T47D (cell line): Measurements from ENCODE around the gene DTWD1.

Source experiments
- DNase-seq, 2 experiments: peaks; one replicate each; pipeline versions ENCODE4 v3.0.0 to v3.0.0-alpha.2; 2011 to 2012; ENCODE audit warnings: low read depth in 1 of 2, low spot score in 1 of 2
- JUND ChIP-seq: IDR thresholded peaks from 2 replicates; pipeline ENCODE4 v1.6.1; 2012; ENCODE audit warnings: low read depth
- in situ Hi-C: cut with HindIII; loops from 2 replicates; pipeline ENCODE4 v1.10.0; 2016; ENCODE audit warnings: low sequenced_read_pairs, low pct_unique_long_range_greater_than_20kb

DTWD1 gene

DNA sequence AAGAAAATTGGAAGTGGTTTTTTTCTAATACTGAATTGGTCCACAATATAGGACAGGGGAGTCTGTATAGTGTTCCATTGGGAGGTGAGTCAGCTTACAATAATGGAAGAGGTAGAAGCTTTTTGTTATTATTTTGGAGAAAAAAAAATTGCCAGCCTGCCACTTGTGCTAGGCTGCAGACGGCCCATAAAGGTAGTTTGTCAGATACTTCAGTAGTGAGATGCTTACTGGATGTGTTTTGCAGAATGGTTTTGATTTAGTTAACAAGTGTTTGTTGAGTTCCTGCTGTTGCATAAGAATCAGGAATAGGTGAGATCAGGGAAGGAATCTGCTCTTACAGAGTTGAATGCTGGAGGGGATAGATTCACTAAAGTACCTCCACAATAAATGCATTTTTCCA lies 1.0 kb downstream of the DTWD1 start:
- TF ChIP-seq JUND: no peak
- in situ Hi-C loops: no loop called here
- no peak for DNase-seq

- no peak for TF ChIP-seq JUND
- no peak for DNase-seq
- in situ Hi-C loops: no loop called here
Observed at GRCh38 chr15:49622561-49622960, 1.7 kb downstream of the DTWD1 start.

DNA sequence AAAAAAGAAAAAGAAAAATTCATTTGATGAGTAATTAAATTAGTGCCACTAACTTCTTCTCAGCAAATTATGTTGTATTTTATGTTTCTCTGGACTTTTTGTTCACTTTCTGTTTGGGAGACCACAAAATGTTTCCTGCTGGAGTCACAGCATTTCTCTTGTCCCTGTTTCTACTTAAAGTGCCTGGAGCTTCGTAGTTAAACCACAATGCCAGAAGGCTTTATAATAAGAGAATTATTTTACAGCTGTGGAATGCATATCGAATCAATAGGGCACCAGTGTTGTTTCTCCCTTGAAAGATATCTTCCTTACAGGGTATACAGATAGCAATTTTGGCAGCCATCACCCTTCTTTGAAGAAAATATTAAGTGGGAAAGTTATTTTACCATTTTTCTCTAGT lies 3.2 kb downstream of the DTWD1 start:
- in situ Hi-C loops: no loop called here
- TF ChIP-seq JUND: no peak
- DNase-seq: no peak

GRCh38 chr15:49625460-49626036 lies 4.7 kb downstream of the DTWD1 start:
- DNase-seq: no peak
- no peak for TF ChIP-seq JUND
- in situ Hi-C loops: no loop called here

GRCh38 chr15:49627407-49627877 lies 6.6 kb downstream of the DTWD1 start:
- in situ Hi-C loops: no loop called here
- no peak for TF ChIP-seq JUND
- DNase-seq: no peak

DNA sequence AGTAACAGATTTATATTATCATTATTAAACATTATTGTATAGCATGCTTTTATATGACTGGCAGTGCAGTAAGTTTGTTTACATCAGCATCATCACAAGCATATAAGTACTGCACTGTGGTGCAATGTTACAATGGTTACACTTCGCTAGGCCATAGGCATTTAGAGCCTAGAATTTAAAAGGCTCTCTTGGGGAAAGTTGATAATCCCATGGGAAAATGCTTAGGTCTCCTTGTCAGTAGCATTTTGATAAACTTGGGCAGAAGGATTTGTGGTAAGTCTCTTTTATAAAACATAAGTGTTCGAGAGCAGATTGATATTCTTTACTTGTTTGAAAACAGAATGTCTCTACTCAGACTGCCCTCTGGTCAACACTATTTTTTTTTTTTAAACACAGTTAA lies 7.5 kb downstream of the DTWD1 start:
- in situ Hi-C loops: no loop called here
- no peak for DNase-seq
- no peak for TF ChIP-seq JUND

DNA sequence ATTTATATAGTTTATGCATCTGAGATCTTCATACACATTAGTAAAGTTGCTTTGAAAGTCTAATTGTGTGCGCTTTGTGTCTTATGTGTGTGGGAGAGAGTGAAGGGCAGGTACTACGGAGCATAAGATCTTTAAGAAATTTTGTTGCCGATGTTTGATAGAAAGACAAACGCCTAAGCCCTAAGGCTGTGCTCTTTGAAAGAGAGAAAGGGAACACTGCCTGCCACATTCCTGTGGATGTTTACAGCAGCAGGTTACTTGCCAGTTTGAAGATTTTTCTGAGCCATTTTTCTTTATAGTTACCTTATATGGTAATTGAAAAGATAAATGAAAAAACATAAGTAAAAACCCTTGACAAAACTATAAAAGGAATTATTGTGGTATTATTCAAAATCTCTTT lies 17.0 kb downstream of the DTWD1 start:
- no peak for TF ChIP-seq JUND

DNA sequence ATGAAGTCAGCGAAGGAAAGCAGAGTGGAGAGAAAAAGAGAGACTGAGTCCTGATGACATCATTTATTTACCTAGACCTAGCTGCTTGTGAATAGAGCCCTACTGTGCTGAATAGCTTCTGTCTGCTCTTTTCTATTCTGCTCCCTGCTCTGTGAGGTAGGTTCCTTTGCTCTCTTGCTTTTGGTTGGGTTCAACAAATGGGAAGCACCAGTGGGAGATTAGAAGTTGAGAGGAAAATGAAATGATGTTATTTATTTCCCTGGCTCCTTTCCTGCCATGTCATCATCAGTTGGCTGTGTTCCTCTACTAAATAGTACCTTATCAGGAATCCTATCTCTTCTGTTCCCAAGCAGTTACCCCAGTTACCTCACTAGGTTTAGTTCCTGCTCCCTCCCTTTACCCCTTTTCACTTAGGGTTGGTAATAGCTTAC lies 23.5 kb downstream of the DTWD1 start:
- no peak for DNase-seq
- in situ Hi-C loops: no loop called here
- TF ChIP-seq JUND: no peak

More for the DNA sequence above, 17.0 kb downstream of the DTWD1 start:
- in situ Hi-C loops: no loop called here
- no peak for DNase-seq

- DNase-seq: no peak
- TF ChIP-seq JUND: no peak
- in situ Hi-C loops: no loop called here
Observed at GRCh38 chr15:49645277-49645676, 24.4 kb downstream of the DTWD1 start.

- in situ Hi-C loops: no loop called here
- TF ChIP-seq JUND: no peak
- no peak for DNase-seq
Observed at GRCh38 chr15:49645941-49646340, 25.1 kb downstream of the DTWD1 start.

DNA sequence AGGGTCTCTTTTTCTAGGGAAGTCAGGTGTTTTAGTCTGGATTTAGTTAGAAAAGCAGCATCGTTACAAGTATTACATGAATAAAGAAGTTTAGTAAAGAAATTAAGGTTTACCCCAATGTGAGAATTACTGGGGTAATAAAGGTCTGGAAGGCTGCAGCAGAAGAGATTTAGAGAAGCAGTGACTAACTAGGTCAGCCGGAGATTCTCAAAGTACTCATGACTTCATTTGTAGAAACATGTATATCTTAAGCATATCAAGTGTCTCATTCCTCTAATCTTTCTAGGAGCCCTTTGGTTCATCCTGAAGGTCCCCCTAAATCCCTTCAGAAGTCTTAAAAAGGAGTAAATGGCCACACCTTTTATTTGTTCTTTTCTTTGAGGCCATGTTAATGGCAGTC lies 26.0 kb downstream of the DTWD1 start:
- DNase-seq: no peak
- in situ Hi-C loops: no loop called here
- no peak for TF ChIP-seq JUND

- DNase-seq: no peak
- in situ Hi-C loops: no loop called here
- no peak for TF ChIP-seq JUND
Observed at GRCh38 chr15:49649987-49650386, 29.1 kb downstream of the DTWD1 start.

DNA sequence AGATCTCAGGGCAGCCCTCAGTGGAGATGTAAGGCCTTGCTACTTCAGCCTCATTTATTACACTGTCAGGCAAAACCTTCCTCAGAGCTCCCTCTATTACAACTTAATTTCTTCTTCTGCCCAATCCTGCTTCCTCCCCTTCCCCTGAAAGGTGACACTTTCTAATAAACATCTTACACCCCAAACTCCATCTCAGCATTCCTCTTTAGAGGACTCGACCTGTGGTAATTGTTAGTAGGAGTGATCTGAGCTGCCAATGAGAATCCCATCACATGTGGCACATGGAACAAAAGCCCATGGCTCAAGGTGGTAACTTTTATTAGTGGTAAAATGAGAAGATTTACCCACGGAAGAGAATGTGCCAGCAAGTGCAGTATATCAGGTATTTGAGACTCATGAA lies 29.8 kb downstream of the DTWD1 start:
- in situ Hi-C loops: no loop called here
- DNase-seq: no peak
- TF ChIP-seq JUND: no peak

DNA sequence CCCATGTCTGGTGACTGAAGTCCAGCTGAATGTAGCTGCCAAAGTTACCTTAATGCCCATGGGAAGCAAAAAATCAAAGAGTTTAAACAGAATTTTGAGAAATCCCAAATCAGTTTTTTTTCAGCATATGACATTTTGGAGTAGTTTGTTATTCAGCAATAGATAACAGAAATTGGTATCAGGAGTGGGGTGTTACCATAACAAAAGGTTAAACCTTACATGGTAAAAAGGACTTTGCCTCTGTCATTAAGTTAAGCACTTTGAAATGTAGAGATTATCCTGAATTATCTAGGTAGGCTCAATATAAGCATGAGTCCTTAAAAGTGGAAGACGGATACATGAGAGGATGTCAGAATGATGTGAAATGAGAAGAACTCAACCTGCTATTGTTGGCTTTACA lies 32.1 kb downstream of the DTWD1 start:
- no peak for TF ChIP-seq JUND
- in situ Hi-C loops: no loop called here
- no peak for DNase-seq
